GM21381 (cell line): ENCODE data around the gene EEF2.
"Not testable (repeated sequence)": the region's sequence is repeated elsewhere in the genome, so short reads cannot be mapped to it uniquely, and the experiment has no call there.

Experiments
- ATAC-seq: cut with Tn5 transposase; IDR thresholded peaks from one replicate; pipeline ENCODE4 v1.9.1; 2021; ENCODE audit warnings: mild to moderate bottlenecking, moderate library complexity; ENCODE audit not compliant: unreplicated experiment

The EEF2 gene

DNA sequence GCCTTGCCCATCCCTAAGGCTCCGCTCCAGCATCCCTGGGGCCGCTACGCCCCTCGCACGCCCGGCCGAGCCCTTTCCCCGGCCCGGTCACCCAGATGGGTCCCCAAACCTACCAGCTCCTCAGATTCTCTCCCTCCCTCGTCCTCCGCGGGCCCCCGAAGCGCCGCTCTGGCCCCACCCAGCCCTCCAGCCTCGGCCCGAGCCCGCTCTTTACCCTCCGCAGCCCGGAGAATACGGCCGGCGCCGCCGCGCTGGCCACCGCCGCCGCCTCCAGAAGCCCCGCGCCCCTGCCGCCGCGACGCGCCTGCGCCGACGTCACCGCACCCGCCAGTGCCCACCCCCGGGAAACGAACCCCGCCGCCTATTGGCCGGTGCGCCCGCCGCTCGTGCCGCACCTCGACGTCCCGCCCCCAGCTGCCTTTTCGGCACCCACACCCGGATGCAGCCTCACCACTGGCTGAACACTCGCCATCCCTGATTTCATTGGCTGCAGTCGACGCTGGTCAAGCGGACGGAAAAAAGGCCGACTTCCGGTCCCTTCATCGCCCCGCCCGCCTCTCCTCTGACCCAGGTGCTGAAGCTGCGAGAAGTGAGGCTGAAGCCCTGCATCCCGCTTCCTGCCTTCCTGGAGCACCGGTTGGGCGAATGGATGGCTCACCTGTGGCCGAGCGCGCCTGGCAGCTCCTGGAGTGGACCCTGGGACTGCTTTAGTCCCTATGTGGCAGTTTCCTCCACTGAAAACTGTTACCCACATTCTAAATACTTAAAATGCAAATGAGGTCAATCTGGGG is 14.3 kb downstream of the EEF2 start, which contains the start of gene DAPK3:
Gene DAPK3 (minus strand): TSS at position 292 of the 791 bp plus-strand sequence. CDS start 1,364 bp downstream, outside the sequence.
- peak; percentile 96 for ATAC-seq

DNA sequence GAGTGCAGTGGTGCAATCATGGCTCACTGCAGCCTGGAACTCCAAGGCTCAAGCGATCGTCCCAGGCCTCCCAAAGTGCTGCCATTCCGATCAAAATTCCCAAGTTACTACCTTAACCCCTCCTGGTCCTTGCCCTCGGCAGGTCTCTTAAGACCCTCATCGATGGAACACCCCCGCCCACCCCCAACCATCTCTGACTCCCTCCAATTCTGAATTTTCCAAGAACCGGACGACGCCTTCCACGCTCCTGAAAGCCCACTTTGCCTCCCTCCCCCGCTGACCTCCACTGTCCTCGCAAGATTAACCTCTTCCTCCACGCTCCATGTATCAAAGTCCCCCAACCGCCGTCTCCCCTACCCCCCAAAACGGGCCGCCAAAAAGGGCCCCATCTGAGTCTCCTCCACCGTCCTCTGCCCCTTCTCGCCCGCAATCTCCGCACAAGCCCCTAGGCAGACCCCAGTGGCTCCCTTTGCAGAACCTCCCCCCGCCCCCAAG is 14.9 kb downstream of the EEF2 start:
- ATAC-seq, result no peak

DNA sequence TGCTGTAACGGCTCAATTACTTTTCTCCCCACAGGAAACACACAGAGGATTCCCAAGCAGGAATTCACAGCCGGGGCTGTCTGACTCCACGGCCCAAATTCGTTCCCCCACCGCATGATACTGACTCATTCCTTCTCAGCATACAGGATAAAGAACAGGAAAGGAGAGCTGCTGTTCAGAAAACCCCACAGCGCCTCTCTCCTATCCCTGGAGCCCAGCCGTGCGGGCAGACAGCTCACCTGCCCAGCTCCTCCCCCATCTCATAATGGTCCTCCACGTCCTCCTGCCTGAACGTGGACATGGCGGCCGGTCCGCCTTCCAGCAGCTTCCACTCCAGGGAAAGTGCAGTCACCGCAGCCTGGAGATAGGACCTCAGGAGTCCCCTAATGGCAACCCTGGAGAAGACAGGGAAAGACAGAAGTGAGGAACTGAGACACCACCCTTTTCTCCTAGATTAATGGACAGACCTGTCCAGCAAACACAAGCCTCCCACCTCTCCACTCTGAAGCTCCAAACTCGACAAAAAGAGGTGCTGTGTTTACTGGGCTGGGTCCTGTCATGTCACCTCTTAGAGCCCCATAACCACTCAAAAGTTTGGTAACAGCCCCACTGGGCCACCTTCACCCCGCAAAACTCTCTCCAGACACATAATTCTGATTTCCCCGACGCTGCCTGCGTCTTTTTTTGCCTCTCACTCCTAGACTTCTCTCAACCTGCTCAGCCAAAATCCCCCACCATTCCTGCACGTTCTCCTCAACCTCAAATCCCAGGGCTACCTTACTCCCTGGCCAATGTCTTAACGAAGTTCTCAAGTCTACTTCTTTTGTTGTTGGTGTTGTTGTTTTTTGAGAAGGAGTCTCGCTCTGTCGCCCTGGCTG is 15.6 kb downstream of the EEF2 start:
- ATAC-seq, result no peak

DNA sequence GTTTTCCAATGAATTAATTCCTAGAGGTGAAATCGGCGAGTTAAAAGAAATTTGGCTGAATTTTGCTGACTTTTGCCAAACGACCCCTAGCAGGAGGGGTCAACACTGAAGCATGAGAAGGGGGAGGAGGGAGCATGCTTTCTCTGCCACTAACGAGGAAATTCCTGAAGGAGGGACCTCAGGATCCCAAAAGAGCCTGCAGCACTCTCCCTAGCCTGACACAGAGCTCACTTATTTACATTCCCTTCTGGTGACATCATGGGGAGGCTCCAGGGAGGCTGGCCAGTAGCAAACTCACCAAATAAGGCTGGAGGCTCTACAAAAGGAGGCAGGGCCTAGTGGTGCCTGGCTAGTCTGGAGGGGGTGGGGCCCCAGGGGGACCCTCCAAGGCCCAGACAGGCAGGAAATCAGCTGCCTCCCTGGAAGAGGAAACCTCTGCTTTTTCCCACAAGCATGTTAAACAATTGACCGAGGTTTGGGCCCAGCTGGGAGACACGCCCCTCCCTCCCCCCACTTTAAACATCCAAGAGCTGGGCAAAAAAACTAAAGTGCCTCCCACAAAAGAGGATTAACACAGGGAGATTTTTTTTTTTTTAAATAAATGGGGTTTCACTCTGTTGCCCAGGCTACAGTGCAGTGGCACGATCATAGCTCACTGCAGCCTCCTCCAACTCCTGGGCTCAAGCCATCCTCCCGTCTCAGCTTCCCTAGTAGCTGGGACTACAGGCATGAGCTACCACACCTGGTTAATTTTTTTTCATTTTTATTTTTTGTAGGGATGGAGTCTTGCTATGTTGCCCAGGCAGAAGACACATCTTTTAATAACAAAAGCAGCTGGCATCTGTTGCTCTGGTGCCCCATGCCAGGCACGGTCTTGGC is 16.5 kb downstream of the EEF2 start:
- ATAC-seq, result no peak

DNA sequence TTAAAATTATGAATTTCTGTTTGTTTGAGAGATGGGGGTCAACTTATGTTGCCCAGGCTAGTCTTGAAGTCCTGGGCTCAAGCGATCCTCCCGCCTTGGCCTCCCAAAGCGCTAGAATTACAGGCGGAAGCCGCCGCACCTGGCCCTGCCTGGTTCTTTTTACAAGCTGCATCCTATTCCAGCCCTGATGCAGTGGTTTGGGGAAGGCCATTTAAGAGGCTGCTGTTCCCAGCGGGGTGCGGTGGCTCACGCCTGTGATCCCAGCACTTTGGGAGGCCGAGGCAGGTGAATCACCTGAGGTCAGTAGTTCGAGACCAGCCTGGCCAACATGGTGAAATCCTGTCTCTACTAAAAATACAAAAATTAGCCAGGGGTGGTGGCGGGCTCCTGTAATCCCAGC is 17.3 kb downstream of the EEF2 start:
- not testable (repeated sequence) for ATAC-seq

DNA sequence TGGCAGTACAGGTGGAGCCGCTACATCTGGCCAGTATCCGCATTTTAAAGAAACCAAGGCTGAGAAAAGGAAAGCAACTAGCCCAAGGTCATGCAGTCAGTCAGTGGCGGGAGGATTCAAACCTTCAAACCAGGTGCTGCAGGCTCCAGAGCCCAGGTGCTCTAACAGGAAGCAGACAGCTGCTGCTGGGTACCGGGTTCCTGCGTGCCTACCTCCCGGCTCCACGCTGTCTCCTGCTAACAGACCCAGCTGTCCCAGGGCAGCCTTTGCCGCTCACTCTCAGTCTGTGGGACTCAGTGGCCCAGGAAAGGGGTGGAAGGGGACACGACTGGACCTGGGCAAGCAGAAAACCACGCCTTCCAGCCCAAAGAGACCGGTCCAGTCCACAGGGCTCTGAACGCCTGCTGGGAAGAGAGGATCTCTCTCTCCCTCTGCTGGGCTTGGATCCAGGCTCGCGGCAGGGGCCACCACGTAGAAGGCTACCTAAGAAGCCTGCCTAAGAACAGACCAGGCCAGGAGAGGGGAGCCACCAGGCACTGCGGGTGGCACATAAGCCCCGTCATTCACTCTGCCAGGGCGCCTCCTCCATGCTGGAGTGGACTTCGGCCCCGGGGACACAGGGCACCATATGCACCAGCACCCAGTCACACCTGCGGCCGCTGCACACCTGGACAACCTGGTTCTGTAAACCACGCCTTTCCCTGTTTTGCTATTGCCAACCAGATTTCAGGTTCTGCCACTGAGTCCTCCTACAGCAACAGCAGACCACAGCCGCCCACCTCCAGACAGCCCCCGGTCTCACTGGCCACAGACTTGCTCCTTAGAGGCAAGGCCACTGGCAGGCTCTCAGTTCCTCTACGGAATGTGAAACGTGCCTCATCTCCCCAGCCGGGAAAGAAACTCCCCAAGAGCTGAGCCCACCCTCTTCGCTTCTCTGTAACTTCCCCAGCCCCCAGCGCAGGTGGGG is 18.9 kb downstream of the EEF2 start:
- no peak for ATAC-seq

DNA sequence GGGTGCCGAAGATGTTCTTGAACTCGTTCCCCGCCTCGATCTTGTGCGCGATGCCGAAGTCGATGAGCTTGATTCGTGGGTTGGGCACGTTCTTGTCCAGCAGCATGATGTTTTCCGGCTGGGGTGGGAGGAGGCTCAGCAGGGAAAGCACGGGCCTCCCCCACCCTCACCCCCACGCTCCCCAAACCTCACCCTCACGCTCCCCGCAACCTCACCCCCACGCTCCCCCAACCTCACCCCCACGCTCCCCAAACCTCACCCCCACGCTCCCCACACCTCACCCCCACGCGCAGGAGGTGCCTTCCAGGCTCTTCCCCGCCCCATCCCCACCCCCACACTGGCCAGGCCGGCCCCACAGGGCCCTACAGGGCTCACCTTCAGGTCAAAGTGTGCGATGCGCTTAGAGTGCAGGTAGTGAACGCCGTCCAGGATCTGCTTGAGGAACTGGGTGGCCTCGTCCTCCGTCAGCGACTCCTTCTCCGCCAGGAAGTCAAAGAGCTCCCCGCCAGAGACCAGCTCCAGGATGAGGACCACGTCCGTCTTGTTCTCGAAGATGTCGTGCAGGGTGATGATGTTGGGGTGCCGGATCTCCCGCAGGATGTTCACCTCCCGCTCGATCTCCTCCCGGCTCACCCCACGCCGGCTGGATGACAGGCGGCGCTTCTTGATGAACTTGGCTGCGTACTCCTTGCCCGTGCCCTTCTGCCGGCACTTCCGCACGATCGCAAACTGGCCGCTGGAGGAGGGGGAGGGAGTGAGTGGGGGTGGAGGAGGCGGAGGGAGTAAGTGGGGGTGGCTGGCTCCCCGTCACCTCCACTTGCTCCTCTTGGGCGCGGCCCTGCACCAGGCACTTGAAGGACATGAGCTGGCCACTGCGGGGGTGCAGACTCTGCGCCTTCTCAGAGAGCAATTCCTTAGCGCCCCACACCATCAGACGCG is 20.7 kb downstream of the EEF2 start:
- ATAC-seq, result no peak

DNA sequence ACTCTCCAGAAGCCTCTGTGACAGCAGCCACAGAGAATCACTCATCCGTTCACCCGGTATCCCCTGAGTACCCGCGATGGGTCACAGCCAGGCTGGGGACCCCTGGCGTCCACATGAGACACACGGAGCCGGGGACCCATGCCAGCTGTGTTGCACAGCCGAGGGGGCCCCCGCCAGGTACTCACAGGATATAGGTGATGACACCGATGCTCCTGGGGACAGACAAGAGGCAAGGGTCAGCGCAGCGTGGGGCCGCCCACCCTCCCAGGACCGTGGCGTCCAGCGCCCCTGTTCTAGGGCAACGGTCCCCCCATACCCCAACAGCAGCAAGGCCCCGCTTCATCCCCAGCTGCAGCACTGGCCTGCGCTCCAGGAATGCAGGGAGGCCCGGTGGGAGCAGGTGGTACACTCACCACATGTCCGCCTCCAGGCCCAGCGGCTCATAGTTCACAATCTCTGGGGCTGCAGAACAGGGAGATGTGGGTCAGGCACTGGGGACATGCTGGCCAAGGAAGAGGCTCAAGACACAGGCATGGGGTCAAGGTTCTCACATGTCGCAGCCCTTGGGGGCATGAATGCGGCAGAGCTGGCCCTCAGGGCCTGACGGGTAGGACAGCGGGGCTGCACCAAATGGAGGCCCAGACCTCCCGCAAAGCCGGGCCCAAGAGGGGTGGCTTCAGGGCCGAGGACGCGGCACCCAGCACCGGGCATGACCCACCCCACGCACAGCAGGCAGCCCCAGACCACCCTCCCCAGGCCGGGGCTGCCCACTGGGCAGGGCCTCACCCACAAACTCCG is 21.6 kb downstream of the EEF2 start:
- ATAC-seq, result no peak

DNA sequence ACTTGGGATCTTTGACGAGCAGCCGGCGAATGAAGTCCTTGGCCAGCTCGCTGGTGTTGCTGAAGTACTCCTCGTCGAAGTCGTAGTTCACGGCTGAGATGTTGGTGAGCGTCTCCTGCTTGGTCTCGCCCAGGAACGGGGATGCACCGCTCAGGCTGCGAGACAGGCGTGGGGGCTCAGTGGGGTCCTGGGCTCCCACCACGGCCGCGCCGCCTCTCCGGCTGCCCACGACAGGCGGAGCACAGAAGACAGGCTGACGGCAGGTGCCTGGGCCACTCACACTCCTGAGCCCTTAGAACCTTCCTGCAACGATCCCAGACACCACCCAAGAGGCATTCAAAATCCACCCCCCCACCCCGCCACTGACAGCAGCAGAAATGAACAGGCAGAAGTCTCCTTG is 24.3 kb downstream of the EEF2 start:
- ATAC-seq, result no peak

DNA sequence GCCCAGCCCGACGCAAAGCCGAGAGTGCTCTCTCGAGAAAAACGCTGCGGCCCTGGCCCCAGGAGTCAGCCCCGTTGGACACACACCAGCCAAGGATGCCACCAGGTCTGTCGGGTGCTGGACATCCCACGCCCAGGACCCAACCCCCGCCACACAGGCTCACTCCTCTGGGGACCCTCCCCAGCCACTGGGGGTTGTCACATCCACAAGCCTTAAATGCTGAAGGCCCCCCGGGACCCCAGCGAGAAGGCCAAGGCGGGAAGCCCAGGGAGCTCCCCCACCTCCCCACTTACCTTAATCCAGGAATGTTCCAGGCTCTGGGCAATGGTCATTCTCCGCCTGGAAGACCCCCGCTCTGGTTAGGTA is 25.5 kb downstream of the EEF2 start:
- ATAC-seq, result no peak

DNA sequence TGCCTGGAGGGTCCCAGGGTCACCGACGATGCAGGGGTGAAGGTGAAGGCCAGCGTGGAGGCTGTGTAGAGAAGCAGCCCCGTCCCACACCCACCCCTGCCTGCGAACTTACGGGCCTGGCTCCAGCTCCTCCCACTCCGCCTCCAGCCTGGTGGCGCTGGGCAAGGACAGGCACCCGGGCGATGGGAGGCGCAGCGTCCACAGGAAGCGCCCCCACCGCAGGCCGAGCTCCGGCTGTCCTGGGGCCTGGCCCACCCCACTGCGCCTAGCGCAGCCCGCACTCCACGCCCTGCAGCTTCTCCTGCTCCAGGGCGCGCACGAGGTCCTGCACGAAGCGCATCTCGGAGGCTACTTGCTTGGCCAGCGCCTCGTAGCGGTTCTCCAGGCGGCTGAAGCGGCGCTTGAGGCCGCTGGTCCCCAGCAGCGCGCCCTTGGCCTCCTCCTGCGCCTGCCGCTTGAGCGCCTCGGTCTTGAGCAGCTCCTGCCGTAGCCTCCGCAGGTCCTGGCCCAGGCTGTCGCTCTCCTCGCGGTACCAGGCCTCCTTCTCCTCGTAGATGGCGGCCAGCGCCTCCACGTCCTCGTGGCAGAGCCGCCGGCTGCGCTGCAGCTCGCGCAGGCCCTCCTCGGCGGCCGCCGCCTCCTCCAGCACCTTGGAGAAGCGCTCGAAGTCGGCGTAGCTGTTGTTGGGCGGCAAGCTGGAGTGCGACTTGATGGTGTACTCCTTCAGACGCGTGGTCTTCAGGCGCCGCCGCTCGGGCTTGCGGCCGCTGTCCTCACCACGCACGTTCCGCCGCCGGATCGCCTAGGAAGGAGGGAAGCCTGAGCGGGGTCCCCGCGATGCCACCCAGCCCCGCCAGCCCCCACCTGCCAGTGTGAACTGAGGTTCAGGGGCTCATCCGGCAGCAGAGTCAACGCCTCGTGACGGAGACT is 26.2 kb downstream of the EEF2 start:
- ATAC-seq, result no peak

DNA sequence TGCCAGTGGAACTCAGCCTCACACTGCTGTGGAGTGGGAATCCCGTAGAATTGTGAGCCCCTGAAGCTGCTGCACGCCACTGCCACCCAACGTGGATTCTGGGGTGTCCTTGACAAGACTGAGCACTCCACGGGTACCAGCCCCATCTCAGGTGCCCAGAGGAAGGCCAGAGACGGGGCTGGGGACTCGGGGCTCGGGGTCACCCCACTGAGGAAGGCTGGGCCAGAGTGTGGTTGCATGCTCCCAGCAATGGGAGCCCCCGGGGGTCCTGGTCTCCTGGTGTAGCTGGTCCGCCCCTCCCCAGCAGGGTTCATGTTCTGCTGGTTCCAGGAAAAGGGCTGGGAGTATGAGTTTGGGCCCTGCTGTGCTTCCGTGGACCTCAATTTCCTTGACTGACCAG is 29.6 kb downstream of the EEF2 start:
- no peak for ATAC-seq

DNA sequence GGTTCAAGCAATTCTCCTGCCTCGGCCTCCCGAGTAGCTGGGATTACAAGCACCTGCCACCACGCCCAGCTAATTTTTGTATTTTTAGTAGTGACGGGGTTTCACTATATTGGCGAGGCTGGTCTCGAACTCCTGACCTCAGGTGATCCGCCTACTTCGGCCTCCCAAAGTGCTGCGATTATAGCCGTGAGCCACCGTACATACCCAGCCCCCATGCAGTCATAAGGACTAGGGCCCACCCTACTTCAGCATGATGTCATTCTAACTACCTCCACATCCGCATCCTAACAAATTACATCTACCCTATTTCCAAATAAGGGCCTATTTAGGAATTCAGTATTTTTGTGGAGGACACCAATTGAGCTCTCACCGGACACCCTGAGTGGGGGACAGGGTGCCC is 30.0 kb downstream of the EEF2 start:
- not testable (repeated sequence) for ATAC-seq

DNA sequence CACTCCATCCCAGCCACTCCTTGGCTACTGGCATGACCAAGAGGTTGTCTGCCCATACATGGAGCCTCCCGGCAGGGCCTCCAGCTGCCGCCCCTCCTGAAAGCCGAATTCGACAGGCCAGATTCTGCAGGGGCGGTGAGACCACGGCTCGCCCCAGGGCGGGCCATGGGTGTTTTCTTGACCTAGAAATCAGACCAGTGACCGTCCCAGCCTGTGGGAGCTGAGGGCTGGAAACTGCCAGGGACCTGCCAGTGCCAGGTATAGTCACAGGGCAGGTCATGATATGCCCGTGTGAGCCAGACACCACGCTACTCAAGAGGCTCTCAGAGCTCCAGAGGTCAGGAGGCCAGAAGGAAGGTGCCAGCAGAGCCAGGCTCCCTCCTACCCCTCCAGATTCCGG is 31.2 kb downstream of the EEF2 start:
- ATAC-seq, result no peak

DNA sequence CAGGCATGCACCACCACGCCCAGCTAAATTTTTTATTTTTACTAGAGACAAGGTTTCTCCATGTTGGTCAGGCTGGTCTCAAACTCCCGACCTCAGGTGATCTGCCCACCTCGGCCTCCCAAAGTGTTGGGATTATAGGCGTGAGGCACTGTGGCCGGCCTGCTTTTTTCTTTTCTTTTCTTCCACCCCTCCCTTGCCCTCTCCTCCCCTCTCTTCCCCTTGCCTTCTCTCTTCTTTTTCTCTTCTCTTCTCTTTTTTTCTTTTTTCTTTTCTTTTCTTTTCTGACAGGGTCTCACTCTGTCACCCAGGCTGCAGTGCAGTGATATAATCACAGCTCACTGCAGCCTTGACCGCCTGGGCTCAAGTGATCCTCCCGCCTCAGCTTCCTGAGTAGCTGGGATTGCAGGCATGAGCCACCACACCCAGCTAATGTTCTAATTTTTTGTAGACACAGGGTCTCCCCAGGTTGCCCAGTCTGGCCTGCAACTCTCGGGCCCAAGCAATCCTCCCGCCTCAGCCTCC is 32.4 kb downstream of the EEF2 start:
- not testable (repeated sequence) for ATAC-seq
